GM18519 (cell line): Measurements from ENCODE around the gene LEPROT.
"Not testable (repeated sequence)": the region's sequence is repeated elsewhere in the genome, so short reads cannot be mapped to it uniquely, and the experiment has no call there.

Experiments used
- ATAC-seq: cut with Tn5 transposase; IDR thresholded peaks from one replicate; pipeline ENCODE4 v1.9.1; 2021; ENCODE audit warnings: mild to moderate bottlenecking, moderate library complexity; ENCODE audit not compliant: unreplicated experiment, low FRiP score

The LEPROT gene

GRCh38 chr1:65434255-65434654, 13.8 kb downstream of the LEPROT start:
- ATAC-seq: no peak

DNA sequence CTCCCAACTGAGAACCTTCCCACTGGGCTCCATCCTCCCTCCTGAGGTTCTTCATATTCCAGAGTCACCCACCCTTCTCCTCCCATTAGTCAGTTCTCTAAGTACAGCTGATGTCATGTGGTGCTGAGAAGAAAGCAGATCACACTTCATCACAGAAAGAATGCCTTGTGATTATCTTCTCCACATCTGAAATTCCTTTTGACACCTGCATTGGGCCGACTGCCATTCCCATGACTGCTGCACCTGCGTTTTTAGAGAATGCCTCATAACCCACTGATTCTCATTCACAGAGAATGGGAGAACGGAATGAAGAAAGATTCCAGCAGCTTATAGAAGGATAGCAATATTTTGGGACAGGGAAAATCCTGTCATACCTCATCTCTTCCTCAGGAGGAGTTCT, 14.3 kb downstream of the LEPROT start:
- ATAC-seq: no peak

DNA sequence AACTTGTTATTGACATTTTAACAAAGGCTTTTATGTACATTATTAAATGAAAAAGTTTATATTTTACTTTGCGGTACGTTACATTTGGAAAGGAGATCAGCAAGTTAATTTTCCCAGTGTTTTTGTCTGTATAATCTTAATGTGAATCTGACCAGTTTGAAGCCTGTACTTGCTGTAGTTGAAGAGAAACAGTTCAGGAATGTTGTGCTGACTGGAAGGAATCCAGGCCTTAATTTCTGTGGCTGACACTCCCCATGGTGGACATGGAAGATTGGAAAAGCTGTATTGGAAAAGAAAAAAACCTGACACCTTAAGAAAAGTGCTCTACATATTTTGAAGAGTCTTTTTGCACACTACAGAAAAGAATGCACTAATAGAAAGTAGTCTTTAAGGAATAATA, 15.5 kb downstream of the LEPROT start:
- no peak for ATAC-seq

DNA sequence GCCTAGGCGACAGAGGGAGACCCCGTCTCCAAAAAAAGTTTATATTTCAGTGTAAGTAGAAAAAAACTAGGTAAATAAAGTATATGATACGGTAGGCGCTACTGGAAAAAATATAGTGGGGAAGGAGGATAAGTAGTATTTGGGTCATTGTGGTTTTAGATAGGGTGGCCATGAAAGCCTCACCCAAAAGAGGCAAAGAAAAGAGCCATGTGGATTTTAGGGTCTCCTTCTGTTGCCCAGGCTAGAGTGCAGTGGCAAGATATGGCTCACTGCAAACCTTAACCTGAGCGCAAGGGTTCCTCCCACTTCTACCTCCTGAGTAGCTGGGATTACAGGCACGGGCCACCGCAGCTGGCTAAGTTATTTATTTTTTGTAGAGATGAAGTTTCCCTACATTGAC, 17.1 kb downstream of the LEPROT start:
- ATAC-seq: no peak

GRCh38 chr1:65440322-65440900, 19.9 kb downstream of the LEPROT start:
- no peak for ATAC-seq

DNA sequence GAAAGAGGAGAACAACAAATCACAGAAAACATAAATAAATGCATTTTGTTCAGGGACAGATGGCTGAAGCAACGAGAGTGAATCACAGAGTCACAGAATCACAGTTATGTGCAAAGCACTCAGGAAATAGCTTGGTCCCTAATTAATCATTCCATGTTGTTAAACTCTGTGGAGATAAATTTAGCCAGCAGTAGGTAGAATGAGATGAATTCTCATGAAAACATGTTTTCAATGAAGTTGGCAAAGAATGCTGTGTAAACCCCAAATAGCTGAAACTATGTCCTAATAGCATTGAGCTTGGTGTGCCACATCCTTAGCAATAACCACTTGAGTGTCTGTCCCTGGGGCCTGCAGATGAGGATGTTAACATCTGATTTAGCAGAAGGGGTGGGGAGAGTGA, 20.4 kb downstream of the LEPROT start:
- ATAC-seq: no peak

DNA sequence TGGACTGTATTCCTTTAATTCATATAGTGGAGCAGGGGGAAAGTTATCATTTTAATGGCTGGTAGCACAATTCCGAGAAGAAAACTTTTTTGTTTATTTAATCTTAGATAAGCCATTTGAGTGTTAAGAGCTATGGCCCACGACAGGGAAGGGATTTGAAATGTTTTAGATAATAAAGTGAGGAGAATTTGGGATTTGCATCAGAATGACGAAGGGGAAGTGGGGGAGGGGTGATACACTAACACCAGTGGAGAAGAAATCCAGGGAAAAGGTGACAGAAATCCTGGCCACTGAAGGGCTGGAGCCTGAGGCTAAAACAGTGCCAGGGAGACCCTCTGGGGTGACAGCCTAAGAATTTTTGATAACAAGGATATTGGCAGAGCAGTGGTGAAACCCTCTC, 21.0 kb downstream of the LEPROT start:
- ATAC-seq: no peak

GRCh38 chr1:65442442-65442841, 22.0 kb downstream of the LEPROT start:
- ATAC-seq: no peak

GRCh38 chr1:65443647-65444046, 23.2 kb downstream of the LEPROT start:
- ATAC-seq: no peak

- no peak for ATAC-seq
Measured at GRCh38 chr1:65444128-65444640, 23.7 kb downstream of the LEPROT start.

DNA sequence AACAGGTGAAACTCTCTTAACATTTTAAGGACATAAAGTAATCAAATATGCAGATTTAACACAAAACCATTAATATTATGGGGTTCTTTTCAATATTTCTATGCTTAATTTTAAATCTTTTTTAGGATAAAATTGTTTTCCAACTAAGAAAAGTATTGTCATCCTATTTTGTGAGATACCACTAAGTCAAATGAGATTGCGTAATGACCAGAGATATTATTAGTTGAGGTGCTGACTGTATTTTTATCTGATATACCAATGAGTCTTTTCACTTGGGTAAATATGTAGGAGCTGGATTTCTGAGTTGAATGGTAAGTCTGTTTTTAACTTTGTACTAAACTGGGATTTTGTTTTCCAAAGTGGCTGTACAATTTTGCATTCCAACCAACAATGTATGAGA, 25.4 kb downstream of the LEPROT start:
- ATAC-seq: no peak

GRCh38 chr1:65449214-65449823, 28.9 kb downstream of the LEPROT start:
- ATAC-seq: no peak

GRCh38 chr1:65455678-65456077, 35.2 kb downstream of the LEPROT start:
- not testable (repeated sequence) for ATAC-seq

- ATAC-seq: no peak
Measured at GRCh38 chr1:65456481-65456880, 36.0 kb downstream of the LEPROT start.

DNA sequence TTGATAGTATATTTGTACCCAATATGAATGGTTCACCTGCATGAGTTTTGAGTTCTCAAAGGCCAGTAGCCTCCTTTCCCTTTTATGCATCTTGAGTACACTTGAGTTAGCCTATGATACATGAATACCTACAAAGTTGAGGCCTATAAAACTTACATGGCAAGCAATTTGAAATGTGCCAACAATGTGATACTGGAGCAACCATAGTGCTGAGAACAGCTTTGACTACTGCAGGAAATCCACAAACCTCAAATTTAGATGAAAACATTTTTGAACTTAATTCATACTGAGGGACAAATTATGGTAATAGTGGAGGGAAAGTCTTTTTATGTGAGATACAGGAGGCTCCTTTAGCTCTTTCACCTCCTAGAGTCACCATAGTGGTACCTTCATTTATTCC, 37.4 kb downstream of the LEPROT start:
- ATAC-seq: no peak

DNA sequence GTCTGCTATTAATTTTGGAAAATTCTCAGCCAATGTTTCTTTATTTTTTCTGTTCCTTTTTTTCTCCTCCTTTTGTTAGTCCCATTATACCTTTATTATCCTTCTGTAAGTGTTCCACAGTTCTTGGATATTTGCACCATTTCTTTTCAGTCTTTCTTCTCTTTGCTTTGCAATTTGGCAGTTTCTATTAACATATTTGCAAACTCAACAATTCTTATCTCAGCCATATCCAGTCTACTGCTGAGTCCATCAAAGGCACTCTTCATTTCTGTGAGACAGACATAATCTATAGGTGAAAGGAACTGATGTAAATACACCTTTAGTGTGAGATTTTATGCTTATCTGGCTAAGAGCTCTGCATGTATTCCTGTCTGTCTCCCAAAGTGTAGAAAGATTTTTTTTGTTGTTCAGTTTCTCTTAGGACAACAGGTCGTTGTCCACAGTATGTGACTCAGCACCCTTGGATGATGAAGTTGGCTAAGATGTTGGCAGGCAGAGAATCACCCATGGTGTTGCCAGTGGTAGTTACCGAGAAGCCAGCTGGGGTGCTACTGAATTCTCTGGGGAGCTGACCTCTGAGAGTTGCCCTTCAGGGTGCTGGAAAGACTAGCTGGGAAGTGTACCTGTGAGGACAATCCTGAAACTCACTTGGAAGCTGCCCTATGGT, 38.4 kb downstream of the LEPROT start:
- ATAC-seq: no peak

GRCh38 chr1:65459397-65459768, 38.9 kb downstream of the LEPROT start:
- peak; percentile 75 for ATAC-seq

DNA sequence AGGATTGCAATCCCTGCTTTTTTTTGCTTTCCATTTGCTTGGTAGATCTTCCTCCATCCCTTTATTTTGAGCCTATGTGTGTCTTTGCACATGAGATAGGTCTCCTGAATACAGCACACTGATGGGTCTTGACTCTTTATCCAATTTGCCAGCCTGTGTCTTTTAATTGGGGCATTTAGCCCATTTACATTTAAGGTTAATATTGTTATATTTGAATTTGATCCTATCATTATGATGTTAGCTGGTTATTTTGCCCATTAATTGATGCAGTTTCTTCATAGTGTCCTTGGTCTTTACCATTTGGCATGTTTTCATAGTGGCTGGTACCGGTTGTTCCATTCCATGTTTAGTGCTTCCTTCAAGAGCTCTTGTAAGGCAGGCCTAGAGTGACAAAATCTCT, 45.4 kb downstream of the LEPROT start:
- not testable (repeated sequence) for ATAC-seq

- ATAC-seq: no peak
Measured at GRCh38 chr1:65467536-65467935, 47.1 kb downstream of the LEPROT start.

- ATAC-seq: no peak
Measured at GRCh38 chr1:65469126-65469888, 48.8 kb downstream of the LEPROT start.

DNA sequence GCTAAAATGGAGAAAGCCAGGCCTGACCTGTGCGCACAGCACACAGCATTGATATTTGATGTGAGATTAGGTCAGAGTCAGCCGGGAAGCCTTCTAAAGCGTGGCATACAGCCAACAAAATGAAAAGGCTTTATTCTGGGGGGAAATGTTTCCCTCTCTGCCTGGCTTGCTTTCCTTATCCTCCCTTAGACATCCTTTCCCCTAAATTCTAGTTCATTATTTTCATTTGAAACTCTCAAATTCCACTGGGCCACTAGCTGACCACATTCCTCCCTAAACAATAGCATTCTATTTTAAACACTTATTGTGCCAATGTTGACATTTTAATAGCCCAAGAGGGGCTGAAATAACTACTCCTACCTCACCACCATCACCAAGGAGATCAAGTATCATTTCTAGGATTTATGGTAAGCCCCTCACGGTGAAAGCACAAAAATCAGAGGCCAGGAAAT, 49.4 kb downstream of the LEPROT start:
- ATAC-seq: no peak
